Activated CD4-positive, alpha-beta T cell treated with anti-CD3 and anti-CD28 coated beads for 1 hour (primary cell): ENCODE measurements around the gene ZBTB16.

Experiments
- DNase-seq: peaks from one replicate; pipeline ENCODE4 v3.0.0-alpha.2; 2020

ZBTB16 gene

GRCh38 chr11:114172055-114172861 lies 112.7 kb downstream of the ZBTB16 start:
- no peak for DNase-seq

GRCh38 chr11:114172871-114173444 lies 113.4 kb downstream of the ZBTB16 start:
- DNase-seq = no peak

- DNase-seq = no peak
Measured at GRCh38 chr11:114173843-114174242, 114.3 kb downstream of the ZBTB16 start.

GRCh38 chr11:114174712-114175495 lies 115.4 kb downstream of the ZBTB16 start:
- DNase-seq = no peak

- DNase-seq = no peak
Measured at GRCh38 chr11:114175706-114176105, 116.2 kb downstream of the ZBTB16 start.

- no peak for DNase-seq
Measured at GRCh38 chr11:114176321-114176720, 116.8 kb downstream of the ZBTB16 start.

GRCh38 chr11:114178656-114179055 lies 119.1 kb downstream of the ZBTB16 start:
- no peak for DNase-seq

- no peak for DNase-seq
Measured at GRCh38 chr11:114179234-114179941, 119.9 kb downstream of the ZBTB16 start.

GRCh38 chr11:114180301-114181055 lies 121.0 kb downstream of the ZBTB16 start:
- DNase-seq = no peak

GRCh38 chr11:114181195-114181594 lies 121.7 kb downstream of the ZBTB16 start:
- no peak for DNase-seq

GRCh38 chr11:114181752-114182151 lies 122.2 kb downstream of the ZBTB16 start:
- no peak for DNase-seq

GRCh38 chr11:114182471-114183043 lies 123.0 kb downstream of the ZBTB16 start:
- DNase-seq = no peak

- DNase-seq = peak; percentile 27
Measured at GRCh38 chr11:114183044-114183511, 123.6 kb downstream of the ZBTB16 start.

GRCh38 chr11:114185436-114185835 lies 125.9 kb downstream of the ZBTB16 start:
- DNase-seq = no peak

GRCh38 chr11:114187173-114187572 lies 127.7 kb downstream of the ZBTB16 start:
- DNase-seq = no peak

- no peak for DNase-seq
Measured at GRCh38 chr11:114188851-114189570, 129.5 kb downstream of the ZBTB16 start.

- DNase-seq = no peak
Measured at GRCh38 chr11:114190630-114191029, 131.1 kb downstream of the ZBTB16 start.

GRCh38 chr11:114191893-114192292 lies 132.4 kb downstream of the ZBTB16 start:
- DNase-seq = no peak

GRCh38 chr11:114192841-114193389 lies 133.4 kb downstream of the ZBTB16 start:
- no peak for DNase-seq
